LNCaP clone FGC (cell line): ENCODE data around the gene CMTM7.

Source experiments
- DNase-seq: peaks from one replicate; pipeline ENCODE4 v3.0.0-alpha.2; 2011; ENCODE audit warnings: low read depth
- H3K4me3 ChIP-seq: 2 replicates; pipeline ENCODE4 v1.5.1; 2011; ENCODE audit warnings: mild to moderate bottlenecking, low read depth, low read length, control low read depth
- TF ChIP-seq, protein P1 (sequence below): IDR thresholded peaks from 2 replicates; pipeline ENCODE4 v1.5.1; 2012; ENCODE audit warnings: mild to moderate bottlenecking; ENCODE audit not compliant: control insufficient read depth, insufficient read depth; ENCODE audit errors: extremely low read depth

Gene CMTM7

DNA sequence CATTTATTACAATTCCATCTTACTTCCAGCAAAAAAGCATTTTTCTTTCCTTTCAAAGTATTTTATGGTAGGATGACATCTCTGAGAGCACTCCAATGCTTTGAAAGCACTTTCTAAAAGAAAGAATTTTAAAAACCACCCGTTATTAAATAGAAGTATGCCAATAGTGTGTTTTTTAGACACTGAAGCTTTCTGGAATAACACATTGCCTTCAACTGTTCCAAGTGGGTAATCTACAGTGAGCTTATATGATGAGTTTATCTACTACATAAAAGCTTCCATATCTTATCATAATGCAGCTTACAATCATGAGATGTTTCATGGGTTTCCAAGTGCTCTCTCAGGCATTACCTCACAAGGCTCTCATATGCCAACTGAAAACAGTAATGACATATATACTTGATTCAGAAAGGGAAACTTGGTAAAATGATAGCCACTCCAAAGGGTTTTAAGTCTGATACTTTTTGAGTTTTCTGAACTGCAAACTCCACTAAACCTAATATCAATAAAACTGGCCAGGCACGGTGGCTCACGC, 96.9 kb downstream of the CMTM7 start:
- TF ChIP-seq, protein P1, sequence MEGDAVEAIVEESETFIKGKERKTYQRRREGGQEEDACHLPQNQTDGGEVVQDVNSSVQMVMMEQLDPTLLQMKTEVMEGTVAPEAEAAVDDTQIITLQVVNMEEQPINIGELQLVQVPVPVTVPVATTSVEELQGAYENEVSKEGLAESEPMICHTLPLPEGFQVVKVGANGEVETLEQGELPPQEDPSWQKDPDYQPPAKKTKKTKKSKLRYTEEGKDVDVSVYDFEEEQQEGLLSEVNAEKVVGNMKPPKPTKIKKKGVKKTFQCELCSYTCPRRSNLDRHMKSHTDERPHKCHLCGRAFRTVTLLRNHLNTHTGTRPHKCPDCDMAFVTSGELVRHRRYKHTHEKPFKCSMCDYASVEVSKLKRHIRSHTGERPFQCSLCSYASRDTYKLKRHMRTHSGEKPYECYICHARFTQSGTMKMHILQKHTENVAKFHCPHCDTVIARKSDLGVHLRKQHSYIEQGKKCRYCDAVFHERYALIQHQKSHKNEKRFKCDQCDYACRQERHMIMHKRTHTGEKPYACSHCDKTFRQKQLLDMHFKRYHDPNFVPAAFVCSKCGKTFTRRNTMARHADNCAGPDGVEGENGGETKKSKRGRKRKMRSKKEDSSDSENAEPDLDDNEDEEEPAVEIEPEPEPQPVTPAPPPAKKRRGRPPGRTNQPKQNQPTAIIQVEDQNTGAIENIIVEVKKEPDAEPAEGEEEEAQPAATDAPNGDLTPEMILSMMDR = no peak
- no peak for DNase-seq

DNA sequence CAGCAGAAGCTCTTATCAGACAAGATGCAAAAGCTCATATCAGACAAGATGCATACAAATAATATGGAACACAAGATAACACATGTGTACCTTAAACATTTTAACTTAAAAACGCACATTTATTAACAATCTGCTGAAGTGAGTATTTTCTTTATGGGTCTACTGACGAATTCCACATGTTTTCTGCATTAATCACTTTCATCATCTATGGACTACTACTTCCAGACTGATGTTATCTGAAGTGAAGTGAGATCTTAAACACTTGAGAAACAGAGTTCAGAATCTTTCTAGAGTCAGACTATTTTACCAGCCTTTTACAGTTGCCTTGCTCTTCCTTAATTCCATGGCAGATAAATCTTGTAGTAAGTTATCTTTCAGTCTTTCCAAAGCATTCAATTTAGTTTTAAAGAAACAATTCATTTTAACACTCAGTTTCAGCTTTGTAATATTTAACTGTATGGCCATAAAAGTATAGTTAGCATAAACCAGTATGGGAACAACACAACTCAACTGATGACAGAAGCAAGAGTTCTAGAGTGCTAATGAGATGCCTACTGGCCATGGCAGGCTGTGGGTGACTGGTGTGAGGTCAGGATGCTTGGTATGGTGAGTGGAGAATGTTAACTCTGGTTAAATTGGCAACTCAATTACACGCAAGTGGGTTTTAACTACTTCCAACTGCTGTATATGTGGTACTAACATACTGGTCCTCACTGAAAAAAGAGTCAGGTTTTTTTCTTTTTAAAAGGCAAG, 101.2 kb downstream of the CMTM7 start:
- no peak overlapping the region for H3K4me3 ChIP-seq
- TF ChIP-seq, protein P1 = no peak
- DNase-seq = no peak

More for the DNA sequence above, 96.9 kb downstream of the CMTM7 start:
- H3K4me3 ChIP-seq = no peak overlapping the region

DNA sequence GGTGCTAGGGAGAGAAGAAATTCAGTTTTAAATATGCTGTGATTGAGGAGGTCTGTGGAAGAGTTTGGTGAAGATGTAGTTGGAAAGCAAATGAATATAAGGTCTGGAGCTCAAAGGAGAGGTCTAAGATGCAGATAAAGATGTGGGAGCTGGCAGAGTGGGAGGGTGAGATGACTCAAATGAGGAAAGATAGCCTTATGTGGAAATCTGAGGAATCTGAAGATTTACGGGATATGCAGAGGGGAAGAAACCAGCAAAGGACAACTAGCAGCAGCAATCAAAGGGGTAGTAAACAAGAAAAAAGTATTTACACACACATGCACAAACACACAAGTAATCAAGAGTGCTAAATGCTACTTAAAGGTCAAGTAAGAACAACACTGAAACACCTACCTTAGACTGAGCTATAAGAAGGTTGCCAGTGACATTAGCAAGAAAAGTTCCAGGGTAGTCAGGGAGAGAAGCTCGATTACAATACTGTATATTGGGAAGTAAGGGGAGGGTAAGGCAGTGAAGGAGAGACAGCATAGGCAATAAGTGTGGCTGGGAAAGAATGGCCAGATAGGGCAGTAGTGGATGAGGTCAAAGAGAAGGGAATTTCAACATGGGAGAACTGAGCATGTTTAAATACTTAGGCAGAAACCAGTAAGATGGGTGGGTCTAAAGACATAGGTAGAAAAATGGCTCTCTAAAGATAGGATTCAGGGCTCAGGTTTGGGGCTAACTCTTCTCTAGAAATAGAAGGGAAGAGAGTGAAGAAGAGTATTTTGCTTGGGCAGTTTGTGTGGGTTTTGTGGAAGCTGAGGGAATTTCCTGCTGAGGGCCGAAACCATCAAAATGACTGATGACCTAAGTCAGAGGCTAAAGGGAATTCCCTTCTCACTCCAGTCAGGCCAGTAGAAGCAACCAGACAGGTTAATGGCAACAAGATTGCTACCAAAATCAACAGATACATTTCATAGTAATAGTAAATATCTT, 102.1 kb downstream of the CMTM7 start:
- TF ChIP-seq, protein P1 = no peak
- no peak for DNase-seq

DNA sequence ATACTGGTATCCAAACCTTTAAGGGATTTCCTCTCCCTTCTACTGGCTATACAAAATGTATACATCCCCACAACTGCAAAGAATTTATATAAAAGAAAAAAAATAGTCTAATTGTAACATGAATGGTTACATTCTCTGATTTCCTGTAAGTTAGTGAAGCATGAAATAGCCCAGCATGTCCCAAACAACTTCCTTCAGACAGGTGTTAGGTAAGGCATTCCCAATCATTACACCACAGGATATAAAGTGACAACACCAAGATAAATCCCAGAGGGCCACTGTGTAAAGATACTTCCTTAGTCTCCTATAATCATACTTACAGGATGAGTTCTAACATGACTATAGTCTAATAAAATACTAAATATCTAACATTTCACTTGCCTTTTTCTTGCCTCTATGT, 103.4 kb downstream of the CMTM7 start:
- TF ChIP-seq, protein P1 = no peak
- DNase-seq = no peak
- no peak overlapping the region for H3K4me3 ChIP-seq

More for the DNA sequence above, 102.1 kb downstream of the CMTM7 start:
- H3K4me3 ChIP-seq = no peak overlapping the region

DNA sequence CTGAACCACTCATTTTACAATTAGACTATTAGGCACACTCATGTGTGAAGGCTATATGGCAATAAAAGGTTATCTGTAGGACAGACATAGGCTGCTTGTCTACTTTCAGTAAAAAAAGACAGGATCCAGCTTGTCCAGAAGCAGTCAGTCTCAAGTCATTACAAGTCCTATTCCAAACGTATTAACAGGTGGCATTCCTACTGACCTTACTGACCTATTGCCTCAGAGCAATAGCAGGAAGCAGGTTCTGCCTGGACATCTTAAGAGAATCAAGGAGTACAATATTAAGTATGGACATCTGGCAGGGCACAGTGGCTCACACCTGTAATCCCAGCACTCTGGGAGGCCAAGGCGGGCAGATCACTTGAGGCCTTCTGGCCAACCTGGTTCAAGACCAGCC, 104.0 kb downstream of the CMTM7 start:
- TF ChIP-seq, protein P1 = no peak
- no peak overlapping the region for H3K4me3 ChIP-seq
- peak; percentile 28 for DNase-seq

DNA sequence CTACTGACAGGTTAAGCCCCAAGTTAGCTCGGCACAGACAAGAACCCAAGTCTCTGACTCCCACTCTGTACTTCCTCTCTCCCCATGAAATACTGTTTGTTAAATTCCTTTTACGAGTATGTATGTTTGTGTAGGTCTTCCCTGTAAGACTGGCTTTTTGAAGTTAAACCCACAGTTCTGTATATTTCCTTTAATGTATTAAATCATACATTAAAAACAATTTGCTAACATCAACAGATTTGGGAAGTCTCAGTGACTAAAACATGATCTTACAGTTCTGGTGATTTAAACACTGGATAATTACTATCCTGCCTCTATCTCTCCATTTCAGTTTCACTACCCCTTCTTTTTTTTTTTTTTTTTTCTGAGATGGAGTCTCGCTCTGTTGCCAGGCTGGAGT, 106.6 kb downstream of the CMTM7 start:
- DNase-seq = no peak
- no peak overlapping the region for H3K4me3 ChIP-seq

More for the DNA sequence above, 106.6 kb downstream of the CMTM7 start:
- TF ChIP-seq, protein P1 = no peak
